ENCODE data around the gene FRS2. TPM values are rescaled to one million over a fixed set of nuclear protein-coding genes. Genes with fewer than 3 reads are reported as not detected.
A peak's percentile ranks its signal among the peaks of the same experiment; 100 is the strongest.

FRS2 gene
- total RNA-seq, 4 donors from 2014 or later = 52.0 to 79.0 (median 61.0) TPM

DNA sequence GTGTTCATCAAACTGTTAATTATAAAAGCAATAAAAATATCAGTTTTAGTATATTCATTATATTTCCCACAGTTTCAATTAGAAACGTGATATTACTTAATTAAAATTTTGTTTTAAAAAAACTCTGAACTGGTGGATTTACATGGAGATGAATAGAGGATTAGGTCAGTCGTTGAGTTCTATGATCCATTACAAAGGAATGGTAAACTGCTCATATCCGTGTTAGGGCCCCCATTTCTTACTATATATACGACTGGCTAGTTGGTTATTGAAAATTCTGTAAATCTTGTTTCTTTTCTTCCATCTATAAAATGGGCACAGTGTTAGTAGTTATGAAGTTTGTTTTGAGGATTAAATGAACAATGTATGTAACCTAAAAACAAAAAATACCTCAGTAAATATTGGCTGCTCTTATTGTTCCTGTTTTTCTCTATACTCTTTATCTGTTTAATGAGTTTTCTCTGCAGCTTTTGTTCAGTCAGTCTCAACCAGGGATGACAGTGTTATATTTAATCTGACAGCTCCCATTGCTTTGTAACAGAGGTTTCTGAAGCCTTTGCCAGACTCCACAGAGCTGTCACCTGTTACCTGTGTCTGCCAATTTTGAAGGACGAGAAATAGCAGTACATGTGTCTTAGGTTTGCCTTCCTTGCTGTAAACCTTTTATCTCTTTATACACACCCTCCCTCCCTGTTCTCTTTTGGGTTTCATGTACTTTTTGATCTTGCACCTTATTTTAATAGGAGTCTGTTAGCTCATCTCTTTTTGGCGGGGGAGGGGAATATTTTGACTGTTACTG, 41.5 kb downstream of the FRS2 start:
- intact Hi-C loops (cut with DNase I) = no loop called here
- no peak overlapping the region for H3K4me3 ChIP-seq (replicated peaks in 1 of 3)
- DNase-seq = no peak
- 87 to 88% methylated on average over 6 of the region's 6 CpGs for WGBS, 2 donors
- no peaks in the 10 kb centered on the region for H3K9me3 ChIP-seq
- H3K36me3 ChIP-seq = no peaks in the 10 kb centered on the region
- H3K27me3 ChIP-seq = no peaks in the 10 kb centered on the region
- H3K27ac ChIP-seq = no peak overlapping the region
- H3K4me1 ChIP-seq = peaks cover 11 to 41% of the 10 kb centered on the region in 2 donors
- TF ChIP-seq POLR2A (IDR thresholded peaks at IDR 0.05) = no peak
- TF ChIP-seq, protein P1, sequence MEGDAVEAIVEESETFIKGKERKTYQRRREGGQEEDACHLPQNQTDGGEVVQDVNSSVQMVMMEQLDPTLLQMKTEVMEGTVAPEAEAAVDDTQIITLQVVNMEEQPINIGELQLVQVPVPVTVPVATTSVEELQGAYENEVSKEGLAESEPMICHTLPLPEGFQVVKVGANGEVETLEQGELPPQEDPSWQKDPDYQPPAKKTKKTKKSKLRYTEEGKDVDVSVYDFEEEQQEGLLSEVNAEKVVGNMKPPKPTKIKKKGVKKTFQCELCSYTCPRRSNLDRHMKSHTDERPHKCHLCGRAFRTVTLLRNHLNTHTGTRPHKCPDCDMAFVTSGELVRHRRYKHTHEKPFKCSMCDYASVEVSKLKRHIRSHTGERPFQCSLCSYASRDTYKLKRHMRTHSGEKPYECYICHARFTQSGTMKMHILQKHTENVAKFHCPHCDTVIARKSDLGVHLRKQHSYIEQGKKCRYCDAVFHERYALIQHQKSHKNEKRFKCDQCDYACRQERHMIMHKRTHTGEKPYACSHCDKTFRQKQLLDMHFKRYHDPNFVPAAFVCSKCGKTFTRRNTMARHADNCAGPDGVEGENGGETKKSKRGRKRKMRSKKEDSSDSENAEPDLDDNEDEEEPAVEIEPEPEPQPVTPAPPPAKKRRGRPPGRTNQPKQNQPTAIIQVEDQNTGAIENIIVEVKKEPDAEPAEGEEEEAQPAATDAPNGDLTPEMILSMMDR (IDR thresholded peaks at IDR 0.05) = no peak

- DNase-seq = no peak
- Histone ChIP-seq H3K27ac (no peak overlapping the region), H3K4me3 (replicated peaks in 1 of 3) (no peak overlapping the region), H3K36me3 (no peaks in the 10 kb centered on the region), H3K27me3 (no peaks in the 10 kb centered on the region), H3K9me3 (no peaks in the 10 kb centered on the region), H3K4me1 (peaks cover 11 to 41% of the 10 kb centered on the region in 2 donors)
- no peak for TF ChIP-seq POLR2A (IDR thresholded peaks at IDR 0.05)
- TF ChIP-seq, protein P1 (IDR thresholded peaks at IDR 0.05) = no peak
- 84 to 89% methylated on average over 2 of the region's 2 CpGs for WGBS, 2 donors
- intact Hi-C loops (cut with DNase I) = no loop called here
Observed at GRCh38 chr12:69512820-69513219, 42.6 kb downstream of the FRS2 start.

- DNase-seq = peak in 1 of 2 donors; percentile 17
- H3K27me3 ChIP-seq = no peaks in the 10 kb centered on the region
- peaks cover 11 to 41% of the 10 kb centered on the region in 2 donors for H3K4me1 ChIP-seq
- H3K9me3 ChIP-seq = no peaks in the 10 kb centered on the region
- no peaks in the 10 kb centered on the region for H3K36me3 ChIP-seq
- H3K4me3 ChIP-seq (replicated peaks in 1 of 3) = no peak overlapping the region
- no peak for TF ChIP-seq POLR2A (IDR thresholded peaks at IDR 0.05)
- TF ChIP-seq, protein P1 (IDR thresholded peaks at IDR 0.05) = no peak
- no peak overlapping the region for H3K27ac ChIP-seq
- WGBS, 2 donors = 57 to 60% methylated on average over 1 of the region's 1 CpG
- intact Hi-C loops (cut with DNase I) = no loop called here
Observed at GRCh38 chr12:69513297-69513696, 43.1 kb downstream of the FRS2 start.

DNA sequence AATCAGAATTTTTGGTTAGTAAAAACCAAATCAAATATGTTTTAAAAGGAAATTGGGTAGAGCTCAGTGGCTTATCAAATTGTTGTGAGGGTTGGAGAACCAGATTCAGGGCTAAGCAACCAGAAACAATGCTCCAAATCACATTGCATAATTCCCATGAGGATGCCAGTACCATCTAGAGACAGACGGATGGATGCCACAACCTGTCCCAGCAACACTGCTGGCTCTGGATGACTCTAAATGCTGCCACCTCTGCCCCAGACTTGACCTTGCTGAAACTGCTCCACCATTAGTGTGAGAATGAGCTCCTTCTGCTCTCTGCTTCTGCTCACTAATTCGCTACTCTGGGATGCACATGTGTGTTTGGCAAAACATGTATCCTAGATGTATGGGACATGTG, 43.9 kb downstream of the FRS2 start:
- H3K27ac ChIP-seq = no peak overlapping the region
- 94 to 95% methylated on average over 2 of the region's 2 CpGs for WGBS, 2 donors
- H3K4me1 ChIP-seq = peaks cover 11 to 41% of the 10 kb centered on the region in 2 donors
- intact Hi-C loops (cut with DNase I) = no loop called here
- no peak for TF ChIP-seq POLR2A (IDR thresholded peaks at IDR 0.05)
- TF ChIP-seq, protein P1 (IDR thresholded peaks at IDR 0.05) = no peak
- no peaks in the 10 kb centered on the region for H3K36me3 ChIP-seq
- no peaks in the 10 kb centered on the region for H3K9me3 ChIP-seq
- H3K27me3 ChIP-seq = no peaks in the 10 kb centered on the region
- no peak for DNase-seq
- H3K4me3 ChIP-seq (replicated peaks in 1 of 3) = no peak overlapping the region

GRCh38 chr12:69514845-69515244, 44.7 kb downstream of the FRS2 start:
- H3K27me3 ChIP-seq = no peaks in the 10 kb centered on the region
- no peak overlapping the region for H3K27ac ChIP-seq
- intact Hi-C loops (cut with DNase I) = no loop called here
- H3K4me1 ChIP-seq = peaks cover 11 to 38% of the 10 kb centered on the region in 2 donors
- H3K36me3 ChIP-seq = no peaks in the 10 kb centered on the region
- no peak overlapping the region for H3K4me3 ChIP-seq (replicated peaks in 1 of 3)
- H3K9me3 ChIP-seq = no peaks in the 10 kb centered on the region
- TF ChIP-seq, protein P1 (IDR thresholded peaks at IDR 0.05) = no peak
- no peak for TF ChIP-seq POLR2A (IDR thresholded peaks at IDR 0.05)
- DNase-seq = no peak
